ENCODE results near the gene EBPL. TPM values are rescaled to one million over a fixed set of nuclear protein-coding genes. Genes with fewer than 3 reads are reported as not detected.
A peak's percentile ranks its signal among the peaks of the same experiment; 100 is the strongest.

The EBPL gene
- total RNA-seq, 3 donors from 2014 or later (not counting 1 experiment from before 2014, with no cell fraction given), result 7.1 to 11.3 (median 10.7) TPM

DNA sequence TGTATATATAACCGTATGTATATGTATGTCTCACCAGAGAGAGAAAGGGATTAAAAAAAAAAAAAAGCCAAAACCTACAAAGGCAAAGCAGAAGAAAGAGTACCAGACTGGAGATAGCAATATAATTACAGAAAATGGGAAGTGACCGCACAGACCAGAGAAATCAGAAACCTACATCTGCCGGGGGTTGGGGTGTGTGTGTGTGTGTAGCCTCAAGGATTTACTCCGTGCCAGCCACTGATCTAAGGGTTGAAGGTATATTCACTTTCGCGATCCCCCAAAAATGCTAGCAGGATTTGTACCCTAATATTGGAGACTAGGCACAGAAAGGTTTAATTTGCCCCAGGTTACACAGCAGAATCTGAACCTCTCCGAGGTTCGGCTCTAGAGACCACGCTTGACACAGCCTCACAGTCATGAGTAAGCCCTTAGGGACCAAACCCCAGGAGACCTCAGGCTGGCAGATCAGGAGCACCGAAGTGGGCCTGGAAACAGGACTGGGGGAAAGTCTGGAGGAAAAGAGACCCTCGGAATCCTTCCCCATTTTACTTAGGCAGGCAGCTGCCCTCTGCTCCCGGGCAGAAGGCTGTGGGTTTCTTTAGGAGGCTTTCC is 48.1 kb downstream of the EBPL start:
- Histone ChIP-seq H3K27me3 (ENCODE audit: control insufficient read depth, insufficient read depth, low read length) (no peaks in the 10 kb centered on the region), H3K4me3 (ENCODE audit: low read length) (no peak overlapping the region), H3K4me1 (ENCODE audit: control insufficient read depth, insufficient read depth, low read length) (peaks cover 6% of the 10 kb centered on the region), H3K9me3 (ENCODE audit: control insufficient read depth, insufficient read depth, low read length) (no peaks in the 10 kb centered on the region), H3K36me3 (ENCODE audit: control insufficient read depth, insufficient read depth, low read length) (no peaks in the 10 kb centered on the region), H3K27ac (ENCODE audit: low read length) (no peak overlapping the region)
- ATAC-seq (peak in 1 of 3 donors; percentile 54), DNase-seq (no peak)
- peaks cover 0 to 3% of the 10 kb centered on the region in 2 donors for H3K27me3 Mint-ChIP-seq (ENCODE audit: low read depth in 2 of 2)
- H3K9me3 Mint-ChIP-seq, result no peaks in the 10 kb centered on the region
- H3K36me3 Mint-ChIP-seq, result no peaks in the 10 kb centered on the region
- 27% methylated on average over 9 of the region's 12 CpGs for WGBS (ENCODE audit: insufficient coverage)
- intact Hi-C loops (cut with micrococcal nuclease), result no loop called here
- H3K4me3 Mint-ChIP-seq, result no peak overlapping the region
- no peak overlapping the region for H3K27ac Mint-ChIP-seq
- no peak for TF ChIP-seq CTCF (IDR thresholded peaks at IDR 0.05)
- peaks cover 0 to 5% of the 10 kb centered on the region in 2 donors for H3K4me1 Mint-ChIP-seq

GRCh38 chr13:49641801-49642291 is 49.4 kb downstream of the EBPL start:
- WGBS (ENCODE audit: insufficient coverage), result 82% methylated on average over 4 of the region's 4 CpGs
- H3K4me3 ChIP-seq (ENCODE audit: low read length), result no peak overlapping the region
- no peak for TF ChIP-seq CTCF (IDR thresholded peaks at IDR 0.05)
- peaks cover 0 to 3% of the 10 kb centered on the region in 2 donors for H3K27me3 Mint-ChIP-seq (ENCODE audit: low read depth in 2 of 2)
- intact Hi-C loops (cut with micrococcal nuclease), result no loop called here
- DNase-seq, result no peak
- ATAC-seq, result peak in 1 of 3 donors; percentile 64
- H3K27me3 ChIP-seq (ENCODE audit: control insufficient read depth, insufficient read depth, low read length), result no peaks in the 10 kb centered on the region
- no peak overlapping the region for H3K4me3 Mint-ChIP-seq
- no peaks in the 10 kb centered on the region for H3K9me3 Mint-ChIP-seq
- H3K36me3 ChIP-seq (ENCODE audit: control insufficient read depth, insufficient read depth, low read length), result no peaks in the 10 kb centered on the region
- H3K27ac Mint-ChIP-seq, result no peak overlapping the region
- H3K27ac ChIP-seq (ENCODE audit: low read length), result no peak overlapping the region
- H3K9me3 ChIP-seq (ENCODE audit: control insufficient read depth, insufficient read depth, low read length), result no peaks in the 10 kb centered on the region
- H3K36me3 Mint-ChIP-seq, result no peaks in the 10 kb centered on the region
- peaks cover 6% of the 10 kb centered on the region for H3K4me1 ChIP-seq (ENCODE audit: control insufficient read depth, insufficient read depth, low read length)
- peaks cover 0 to 5% of the 10 kb centered on the region in 2 donors for H3K4me1 Mint-ChIP-seq

DNA sequence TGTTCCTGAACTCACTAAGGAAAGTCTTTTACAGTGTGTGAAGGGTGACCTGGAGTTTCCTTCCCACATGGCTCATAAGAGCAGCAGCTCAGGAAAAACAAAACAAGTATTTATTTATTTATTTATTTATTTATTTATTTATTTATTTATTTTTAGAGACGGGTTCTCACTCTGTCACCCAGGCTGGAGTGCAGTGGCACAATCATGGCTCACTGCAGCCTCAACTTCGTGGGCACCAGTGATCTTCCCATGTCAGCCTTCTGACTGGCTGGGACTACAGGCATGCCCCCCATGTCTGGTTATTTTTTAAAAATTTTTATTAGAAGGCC is 52.6 kb downstream of the EBPL start:
- WGBS (ENCODE audit: insufficient coverage), result 98% methylated on average over 2 of the region's 2 CpGs

More for the DNA sequence above, 52.6 kb downstream of the EBPL start:
- no peaks in the 10 kb centered on the region for H3K27me3 Mint-ChIP-seq (ENCODE audit: low read depth in 2 of 2)
- Histone ChIP-seq H3K9me3 (ENCODE audit: control insufficient read depth, insufficient read depth, low read length) (no peaks in the 10 kb centered on the region), H3K27me3 (ENCODE audit: control insufficient read depth, insufficient read depth, low read length) (no peaks in the 10 kb centered on the region), H3K27ac (ENCODE audit: low read length) (no peak overlapping the region), H3K4me3 (ENCODE audit: low read length) (no peak overlapping the region), H3K4me1 (ENCODE audit: control insufficient read depth, insufficient read depth, low read length) (peaks cover 17% of the 10 kb centered on the region), H3K36me3 (ENCODE audit: control insufficient read depth, insufficient read depth, low read length) (no peaks in the 10 kb centered on the region)
- no peaks in the 10 kb centered on the region for H3K9me3 Mint-ChIP-seq
- peaks cover 19% of the 10 kb centered on the region in 2 donors for H3K4me1 Mint-ChIP-seq
- H3K4me3 Mint-ChIP-seq, result no peak overlapping the region
- H3K36me3 Mint-ChIP-seq, result no peaks in the 10 kb centered on the region
- DNase-seq (no peak), ATAC-seq (no peak)
- TF ChIP-seq CTCF (IDR thresholded peaks at IDR 0.05), result no peak
- intact Hi-C loops (cut with micrococcal nuclease), result no loop called here
- no peak overlapping the region for H3K27ac Mint-ChIP-seq

Data from natural killer cell (primary cell).